Measurements from ENCODE around the gene SGK2.
"Not testable (repeated sequence)": the region's sequence is repeated elsewhere in the genome, so short reads cannot be mapped to it uniquely, and the experiment has no call there.

- TF ChIP-seq CTCF (IDR thresholded peaks at IDR 0.05; ENCODE audit: low read length); EZH2 (optimal IDR thresholded peaks at IDR 0.05; ENCODE audit: low read depth, low read length); EZH2phosphoT487 (IDR thresholded peaks at IDR 0.05; ENCODE audit: low read length): not testable (repeated sequence)
Observed at GRCh38 chr20:43601960-43602359, 43.1 kb downstream of the SGK2 start.

Measured in MM.1S (cell line).